T-helper 1 cell treated with Interleukin-12 subunit alpha and Interleukin-12 subunit beta and Interleukin-4 antibody, amounts not matched to agents 30 μg/mL and 1 μg/mL, for 36 hours (primary cell): ENCODE measurements around the gene MMEL1.

Experiments
- H3K27ac Mint-ChIP-seq: one replicate; pipeline ENCODE4 v1.8.0; 2021; ENCODE audit warnings: mild to moderate bottlenecking, mixed read lengths
- H3K27me3 Mint-ChIP-seq: one replicate; pipeline ENCODE4 v1.8.0; 2021; ENCODE audit warnings: low read depth, mixed read lengths
- H3K36me3 Mint-ChIP-seq: one replicate; pipeline ENCODE4 v1.8.0; 2021; ENCODE audit warnings: low read depth, mixed read lengths
- H3K4me1 Mint-ChIP-seq: one replicate; pipeline ENCODE4 v1.8.0; 2021; ENCODE audit warnings: low read depth, mixed read lengths
- H3K4me3 Mint-ChIP-seq: one replicate; pipeline ENCODE4 v1.8.0; 2021; ENCODE audit warnings: mild to moderate bottlenecking, moderate library complexity, mixed read lengths
- H3K9me3 Mint-ChIP-seq: one replicate; pipeline ENCODE4 v1.8.0; 2021; ENCODE audit warnings: mixed read lengths

Gene MMEL1

GRCh38 chr1:2540816-2541492, 91.9 kb downstream of the MMEL1 start:
- Mint-ChIP-seq H3K4me3 (no peak overlapping the region), H3K27me3 (peaks cover 22% of the 10 kb centered on the region), H3K9me3 (no peaks in the 10 kb centered on the region), H3K27ac (no peak overlapping the region), H3K36me3 (no peaks in the 10 kb centered on the region), H3K4me1 (peaks cover 1% of the 10 kb centered on the region)
